Liver (tissue), 3 donors: ENCODE measurements around the gene MPZL2.

Source experiments
- CTCF ChIP-seq: fragments of 150-350 bp; IDR thresholded peaks from 2 replicates; pipeline ENCODE4 v1.5.1; 2017; ENCODE audit warnings: improper control_type of control experiment, low read depth, low read length; ENCODE audit not compliant: missing input control
- EGR1 ChIP-seq, 2 donors: IDR thresholded peaks; 2 replicates each; pipeline ENCODE4 v1.6.1; 2016 to 2018; ENCODE audit warnings: antibody characterized with exemption in 2 of 2, low read depth in 2 of 2
- FOXA1 ChIP-seq: IDR thresholded peaks from 2 replicates; pipeline ENCODE4 v1.6.1; 2016; ENCODE audit warnings: antibody characterized with exemption
- GABPA ChIP-seq, 2 donors: IDR thresholded peaks in 1 of 2; conservative IDR thresholded peaks in 1 of 2; 2 replicates each; pipeline ENCODE4 v1.6.1; 2016; ENCODE audit warnings: antibody characterized with exemption in 2 of 2, mild to moderate bottlenecking in 1 of 2, moderate library complexity in 1 of 2
- REST ChIP-seq: IDR thresholded peaks from 2 replicates; pipeline ENCODE4 v1.6.1; 2016; ENCODE audit warnings: antibody characterized with exemption, mild to moderate bottlenecking
- SP1 ChIP-seq: IDR thresholded peaks from 2 replicates; pipeline ENCODE4 v1.6.1; 2018; ENCODE audit warnings: antibody characterized with exemption, mild to moderate bottlenecking
- TAF1 ChIP-seq: conservative IDR thresholded peaks from 2 replicates; pipeline ENCODE4 v1.6.1; 2016; ENCODE audit warnings: antibody characterized with exemption, mild to moderate bottlenecking
- YY1 ChIP-seq: IDR thresholded peaks from 2 replicates; pipeline ENCODE4 v1.6.1; 2016; ENCODE audit warnings: antibody characterized with exemption, mild to moderate bottlenecking
- donor health status: healthy.
- donor health status: healthy.

GRCh38 chr11:118221419-118221818, 42.7 kb downstream of the MPZL2 start:
- TF ChIP-seq CTCF (no peak), EGR1 (IDR thresholded peaks at IDR 0.05; ENCODE audit: low read depth in 2 of 2) (no peak), YY1 (no peak), SP1 (no peak), FOXA1 (no peak), GABPA (IDR thresholded peaks at IDR 0.05 in 1 of 2, conservative IDR thresholded peaks at IDR 0.05 in 1 of 2) (no peak), TAF1 (no peak), REST (no peak)
